Upper lobe of left lung (tissue), 4 donors: ENCODE results near the gene DLGAP4.

ENCODE experiments used
- EP300 ChIP-seq, 4 donors: sonication (generic); formaldehyde crosslinking; IDR thresholded peaks; one replicate each; pipeline ENCODE4 v1.5.1; 2017; ENCODE audit warnings: antibody characterized with exemption in 4 of 4, control low read depth in 2 of 4
- POLR2A ChIP-seq, 4 donors: fragments of 450-650 bp; IDR thresholded peaks; one replicate each; pipeline ENCODE4 v1.5.1; 2016 to 2017; ENCODE audit warnings: antibody characterized with exemption in 4 of 4, mild to moderate bottlenecking in 2 of 4
- POLR2AphosphoS5 ChIP-seq, 2 donors: sonication (generic); formaldehyde crosslinking; IDR thresholded peaks; one replicate each; pipeline ENCODE4 v1.5.1; 2017; ENCODE audit warnings: antibody characterized with exemption in 2 of 2
- TF ChIP-seq, protein P1 (sequence below), 6 experiments: fragments of 450-650 bp in 4 of 6; fragments of 200-600 bp in 2 of 6; sonication (generic) in 2 of 6; IDR thresholded peaks; one replicate each; pipeline ENCODE4 v1.5.1; 2016 to 2019; ENCODE audit warnings: antibody characterized with exemption in 6 of 6

GRCh38 chr20:36261389-36262105 lies 44.6 kb upstream of the DLGAP4 start:
- TF ChIP-seq, protein P1, sequence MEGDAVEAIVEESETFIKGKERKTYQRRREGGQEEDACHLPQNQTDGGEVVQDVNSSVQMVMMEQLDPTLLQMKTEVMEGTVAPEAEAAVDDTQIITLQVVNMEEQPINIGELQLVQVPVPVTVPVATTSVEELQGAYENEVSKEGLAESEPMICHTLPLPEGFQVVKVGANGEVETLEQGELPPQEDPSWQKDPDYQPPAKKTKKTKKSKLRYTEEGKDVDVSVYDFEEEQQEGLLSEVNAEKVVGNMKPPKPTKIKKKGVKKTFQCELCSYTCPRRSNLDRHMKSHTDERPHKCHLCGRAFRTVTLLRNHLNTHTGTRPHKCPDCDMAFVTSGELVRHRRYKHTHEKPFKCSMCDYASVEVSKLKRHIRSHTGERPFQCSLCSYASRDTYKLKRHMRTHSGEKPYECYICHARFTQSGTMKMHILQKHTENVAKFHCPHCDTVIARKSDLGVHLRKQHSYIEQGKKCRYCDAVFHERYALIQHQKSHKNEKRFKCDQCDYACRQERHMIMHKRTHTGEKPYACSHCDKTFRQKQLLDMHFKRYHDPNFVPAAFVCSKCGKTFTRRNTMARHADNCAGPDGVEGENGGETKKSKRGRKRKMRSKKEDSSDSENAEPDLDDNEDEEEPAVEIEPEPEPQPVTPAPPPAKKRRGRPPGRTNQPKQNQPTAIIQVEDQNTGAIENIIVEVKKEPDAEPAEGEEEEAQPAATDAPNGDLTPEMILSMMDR (IDR thresholded peaks at IDR 0.05), result no peak
- TF ChIP-seq POLR2A (IDR thresholded peaks at IDR 0.05) (no peak), POLR2AphosphoS5 (IDR thresholded peaks at IDR 0.05) (no peak), EP300 (IDR thresholded peaks at IDR 0.05) (no peak)
